ENCODE results near the gene COX5A.

COX5A gene

DNA sequence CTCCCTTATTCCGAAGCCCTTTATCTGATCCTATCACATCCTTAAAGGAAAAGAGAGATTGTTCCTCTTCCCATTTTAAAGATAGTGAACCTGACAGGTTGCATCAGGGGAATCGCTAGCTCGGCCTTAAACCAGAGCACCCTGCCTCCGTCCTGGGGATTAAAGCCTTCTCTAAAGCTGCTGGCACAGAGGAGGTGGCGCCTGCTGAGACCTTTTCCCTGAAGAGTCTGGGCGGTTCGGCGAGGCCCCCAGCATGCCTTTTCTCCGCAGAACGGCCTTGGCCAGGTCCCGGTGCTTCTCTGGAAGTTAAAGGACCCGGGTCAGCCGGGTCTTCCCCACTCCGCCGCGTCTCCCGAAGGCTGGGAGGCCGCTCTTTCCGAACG, 31.8 kb downstream of the COX5A start:
- no peaks in the 10 kb centered on the region for H3K9me3 ChIP-seq
- TF ChIP-seq, protein P1, sequence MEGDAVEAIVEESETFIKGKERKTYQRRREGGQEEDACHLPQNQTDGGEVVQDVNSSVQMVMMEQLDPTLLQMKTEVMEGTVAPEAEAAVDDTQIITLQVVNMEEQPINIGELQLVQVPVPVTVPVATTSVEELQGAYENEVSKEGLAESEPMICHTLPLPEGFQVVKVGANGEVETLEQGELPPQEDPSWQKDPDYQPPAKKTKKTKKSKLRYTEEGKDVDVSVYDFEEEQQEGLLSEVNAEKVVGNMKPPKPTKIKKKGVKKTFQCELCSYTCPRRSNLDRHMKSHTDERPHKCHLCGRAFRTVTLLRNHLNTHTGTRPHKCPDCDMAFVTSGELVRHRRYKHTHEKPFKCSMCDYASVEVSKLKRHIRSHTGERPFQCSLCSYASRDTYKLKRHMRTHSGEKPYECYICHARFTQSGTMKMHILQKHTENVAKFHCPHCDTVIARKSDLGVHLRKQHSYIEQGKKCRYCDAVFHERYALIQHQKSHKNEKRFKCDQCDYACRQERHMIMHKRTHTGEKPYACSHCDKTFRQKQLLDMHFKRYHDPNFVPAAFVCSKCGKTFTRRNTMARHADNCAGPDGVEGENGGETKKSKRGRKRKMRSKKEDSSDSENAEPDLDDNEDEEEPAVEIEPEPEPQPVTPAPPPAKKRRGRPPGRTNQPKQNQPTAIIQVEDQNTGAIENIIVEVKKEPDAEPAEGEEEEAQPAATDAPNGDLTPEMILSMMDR (IDR thresholded peaks at IDR 0.05) = no peak
- peaks cover 22% of the 10 kb centered on the region for H3K36me3 ChIP-seq
- no peaks in the 10 kb centered on the region for H3K27me3 ChIP-seq
- peak overlapping the region; percentile 87 for H3K27ac ChIP-seq
- H3K4me1 ChIP-seq (ENCODE audit: control insufficient read depth in 1 of 2, insufficient read depth in 1 of 2, low read depth in 1 of 2, low read length in 1 of 2) = peaks cover 46 to 48% of the 10 kb centered on the region in 2 experiments
- peak overlapping the region; percentile 81 to 97 for H3K4me3 ChIP-seq (ENCODE audit: low read depth in 1 of 2, low read length in 1 of 2)

DNA sequence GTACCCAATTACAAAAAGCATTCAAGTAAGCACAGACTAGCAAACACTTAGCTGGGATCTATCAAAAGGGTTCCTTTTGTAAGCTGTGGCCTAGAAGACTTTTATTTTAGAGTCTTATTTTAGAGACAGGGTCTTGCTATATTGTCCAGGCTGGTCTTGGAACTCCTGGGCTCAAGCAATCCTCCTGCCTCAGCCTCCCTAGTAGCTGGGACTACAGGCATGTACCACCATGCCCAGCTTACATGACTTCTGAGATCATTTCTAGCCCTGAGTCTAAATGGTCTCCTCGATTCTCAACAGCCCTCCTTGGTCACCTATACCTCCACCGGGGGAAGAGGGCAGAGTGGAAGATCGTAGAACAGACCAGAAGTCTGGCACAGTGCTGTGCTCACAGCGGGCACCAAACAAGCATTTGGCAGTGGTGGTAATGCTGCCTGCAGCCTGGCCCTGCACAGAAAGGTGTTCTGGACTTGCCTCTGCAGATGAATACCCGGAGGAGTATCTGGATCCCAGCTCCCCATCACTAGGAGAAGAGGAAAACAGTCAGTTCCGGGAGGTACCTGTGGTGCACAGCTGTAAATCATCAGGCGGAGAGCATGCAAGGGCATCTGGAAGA, 33.6 kb downstream of the COX5A start:
- Histone ChIP-seq H3K36me3 (peaks cover 39% of the 10 kb centered on the region), H3K4me1 (ENCODE audit: control insufficient read depth in 1 of 2, insufficient read depth in 1 of 2, low read depth in 1 of 2, low read length in 1 of 2) (peaks cover 46 to 49% of the 10 kb centered on the region in 2 experiments), H3K9me3 (no peaks in the 10 kb centered on the region), H3K27me3 (no peaks in the 10 kb centered on the region), H3K4me3 (ENCODE audit: low read depth in 1 of 2, low read length in 1 of 2) (no peak overlapping the region), H3K27ac (no peak overlapping the region)
- TF ChIP-seq, protein P1 (IDR thresholded peaks at IDR 0.05) = no peak

DNA sequence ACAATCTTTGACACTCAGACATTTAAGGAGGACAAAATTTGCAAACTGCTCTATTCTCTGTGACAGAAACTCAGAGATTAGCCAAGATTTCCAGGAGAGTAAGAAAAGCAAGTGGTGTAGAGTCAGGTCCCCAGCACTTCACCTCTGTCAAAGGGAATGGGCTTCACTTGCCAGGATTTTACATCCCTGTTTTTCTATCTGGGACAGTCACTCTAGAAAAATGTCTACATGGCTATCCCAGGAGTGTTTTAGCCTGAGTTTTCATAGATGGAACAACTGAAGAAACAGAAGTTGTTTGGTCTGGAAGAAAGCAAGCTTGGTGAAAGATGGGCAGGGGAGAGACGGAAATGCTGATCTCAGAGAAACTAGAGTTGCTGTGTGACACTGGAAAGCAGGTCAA, 34.2 kb downstream of the COX5A start:
- Histone ChIP-seq H3K27me3 (no peaks in the 10 kb centered on the region), H3K36me3 (peaks cover 45% of the 10 kb centered on the region), H3K4me3 (ENCODE audit: low read depth in 1 of 2, low read length in 1 of 2) (no peak overlapping the region), H3K27ac (peak overlapping the region; percentile 14), H3K9me3 (no peaks in the 10 kb centered on the region), H3K4me1 (ENCODE audit: control insufficient read depth in 1 of 2, insufficient read depth in 1 of 2, low read depth in 1 of 2, low read length in 1 of 2) (peaks cover 46 to 49% of the 10 kb centered on the region in 2 experiments)
- TF ChIP-seq, protein P1 (IDR thresholded peaks at IDR 0.05) = no peak

DNA sequence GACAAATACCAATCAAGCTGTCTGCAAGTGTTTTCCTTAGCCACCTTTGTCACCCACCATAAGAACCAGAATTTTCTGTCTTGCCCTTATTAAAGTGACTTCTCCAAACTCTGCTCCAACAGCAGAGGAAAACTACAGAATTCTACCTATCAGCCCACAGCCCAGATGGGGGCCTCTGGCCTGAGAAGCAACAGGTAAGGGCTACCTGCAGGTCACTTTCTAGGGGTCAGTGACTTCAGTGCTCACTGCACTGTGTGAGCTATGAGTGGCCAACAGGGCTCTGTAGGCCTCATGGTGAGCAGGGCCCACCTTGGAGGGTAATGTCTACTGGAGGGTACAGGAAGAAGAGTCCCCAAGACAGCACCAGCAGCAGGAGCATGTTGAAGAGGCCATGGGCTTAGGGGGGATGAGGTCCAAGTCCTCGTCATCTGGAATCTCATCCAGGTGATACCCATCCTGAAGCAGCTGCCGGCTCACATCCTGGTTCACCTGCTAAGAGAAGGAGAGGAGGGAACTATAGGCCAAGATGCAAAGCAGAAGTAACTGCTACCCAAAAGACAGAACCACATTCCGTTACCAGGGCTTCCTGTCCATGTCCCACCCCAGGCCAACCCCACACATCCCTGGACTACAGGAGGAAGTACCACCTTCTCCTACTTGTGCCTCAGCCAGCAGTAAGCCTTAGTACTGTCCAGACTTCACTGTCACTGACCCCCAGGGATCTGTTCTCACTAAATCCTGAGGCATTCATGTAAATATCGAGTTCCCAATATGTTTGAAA, 35.4 kb downstream of the COX5A start:
- Histone ChIP-seq H3K9me3 (no peaks in the 10 kb centered on the region), H3K4me3 (ENCODE audit: low read depth in 1 of 2, low read length in 1 of 2) (peak overlapping the region in 1 of 2 experiments; percentile 3), H3K36me3 (peaks cover 56% of the 10 kb centered on the region), H3K27me3 (no peaks in the 10 kb centered on the region), H3K27ac (peak overlapping the region; percentile 69), H3K4me1 (ENCODE audit: control insufficient read depth in 1 of 2, insufficient read depth in 1 of 2, low read depth in 1 of 2, low read length in 1 of 2) (peaks cover 45 to 48% of the 10 kb centered on the region in 2 experiments)
- TF ChIP-seq, protein P1 (IDR thresholded peaks at IDR 0.05) = no peak

DNA sequence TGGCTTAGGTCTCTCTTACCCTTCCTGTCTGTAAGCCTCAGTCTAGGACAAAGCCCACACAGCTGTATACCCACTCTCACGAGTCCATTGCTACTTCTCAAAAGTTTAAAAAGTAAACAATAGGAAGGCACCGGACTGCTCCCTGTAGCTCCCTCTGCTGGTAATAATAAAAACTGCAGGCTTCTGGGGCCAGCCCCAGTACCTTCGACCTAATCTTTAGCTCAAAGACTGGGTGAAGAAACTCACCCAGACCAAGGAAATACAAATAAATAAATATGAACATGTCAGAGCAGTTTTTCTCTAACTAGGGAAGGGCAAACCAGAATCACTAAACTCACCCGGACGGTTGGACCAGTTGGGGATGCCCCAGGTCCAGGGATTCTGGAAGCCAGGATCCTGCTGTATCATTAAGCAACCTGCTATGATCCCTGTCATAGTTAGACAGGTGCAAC, 36.2 kb downstream of the COX5A start:
- Histone ChIP-seq H3K4me1 (ENCODE audit: control insufficient read depth in 1 of 2, insufficient read depth in 1 of 2, low read depth in 1 of 2, low read length in 1 of 2) (peaks cover 38 to 40% of the 10 kb centered on the region in 2 experiments), H3K9me3 (no peaks in the 10 kb centered on the region), H3K36me3 (peaks cover 65% of the 10 kb centered on the region), H3K4me3 (ENCODE audit: low read depth in 1 of 2, low read length in 1 of 2) (no peak overlapping the region), H3K27me3 (no peaks in the 10 kb centered on the region), H3K27ac (peak overlapping the region; percentile 54)
- TF ChIP-seq, protein P1 (IDR thresholded peaks at IDR 0.05) = peak; percentile 94

All from neutrophil (primary cell).